NK-92 (cell line): Measurements from ENCODE around the gene NKIRAS1.
"Not testable (repeated sequence)": the region's sequence is repeated elsewhere in the genome, so short reads cannot be mapped to it uniquely, and the experiment has no call there.

Experiments used
- DNase-seq: peaks from one replicate; lab custom pipeline; 2025; ENCODE audit not compliant: unreplicated experiment; lab: John Stamatoyannopoulos, UW

Gene NKIRAS1

GRCh38 chr3:23872330-23872729 is 44.5 kb downstream of the NKIRAS1 start:
- no peak for DNase-seq

- not testable (repeated sequence) for DNase-seq
Measured at GRCh38 chr3:23871361-23871760, 45.4 kb downstream of the NKIRAS1 start.

- not testable (repeated sequence) for DNase-seq
Measured at GRCh38 chr3:23870663-23871043, 46.1 kb downstream of the NKIRAS1 start.

- DNase-seq: no peak
Measured at GRCh38 chr3:23869977-23870662, 46.7 kb downstream of the NKIRAS1 start.

GRCh38 chr3:23867838-23868237 is 49.0 kb downstream of the NKIRAS1 start:
- no peak for DNase-seq

GRCh38 chr3:23867400-23867799 is 49.4 kb downstream of the NKIRAS1 start:
- DNase-seq: no peak

GRCh38 chr3:23865595-23866396 is 51.0 kb downstream of the NKIRAS1 start:
- no peak for DNase-seq

GRCh38 chr3:23864931-23865330 is 51.9 kb downstream of the NKIRAS1 start:
- no peak for DNase-seq

GRCh38 chr3:23863060-23863459 is 53.7 kb downstream of the NKIRAS1 start:
- DNase-seq: no peak

- no peak for DNase-seq
Measured at GRCh38 chr3:23861689-23862088, 55.1 kb downstream of the NKIRAS1 start.

- no peak for DNase-seq
Measured at GRCh38 chr3:23859839-23860382, 56.9 kb downstream of the NKIRAS1 start.

- DNase-seq: no peak
Measured at GRCh38 chr3:23859012-23859743, 57.6 kb downstream of the NKIRAS1 start.

- no peak for DNase-seq
Measured at GRCh38 chr3:23856286-23856685, 60.5 kb downstream of the NKIRAS1 start.

GRCh38 chr3:23849462-23849861 is 67.3 kb downstream of the NKIRAS1 start:
- DNase-seq: not testable (repeated sequence)

GRCh38 chr3:23845326-23846216 is 71.2 kb downstream of the NKIRAS1 start:
- DNase-seq: no peak

- no peak for DNase-seq
Measured at GRCh38 chr3:23843869-23844268, 72.9 kb downstream of the NKIRAS1 start.
